SK-MEL-5 (cell line): ENCODE measurements around the gene CSRP1. TPM values are rescaled to one million over a fixed set of nuclear protein-coding genes. Genes with fewer than 3 reads are reported as not detected.

Experiments used
- DNase-seq: peaks from one replicate; pipeline ENCODE4 v3.0.0-alpha.2; 2016; ENCODE audit warnings: low read depth, low spot score
- in situ Hi-C: cut with HindIII; loops from 2 replicates; pipeline ENCODE4 v1.10.0; 2016; ENCODE audit warnings: low sequenced_read_pairs, high pct_unique_total_duplicates, low pct_unique_long_range_greater_than_20kb
- total RNA-seq: library from RNA; depleted of rRNA; stranded (reverse); fragments of >200 nt; shearing (Covaris generic); gene quantifications from 2 replicates; pipeline ENCODE4 v1.2.3, GENCODE V29; 2014

CSRP1 gene
- total RNA-seq, 1 experiment from 2014 or later, result 67.0 TPM

DNA sequence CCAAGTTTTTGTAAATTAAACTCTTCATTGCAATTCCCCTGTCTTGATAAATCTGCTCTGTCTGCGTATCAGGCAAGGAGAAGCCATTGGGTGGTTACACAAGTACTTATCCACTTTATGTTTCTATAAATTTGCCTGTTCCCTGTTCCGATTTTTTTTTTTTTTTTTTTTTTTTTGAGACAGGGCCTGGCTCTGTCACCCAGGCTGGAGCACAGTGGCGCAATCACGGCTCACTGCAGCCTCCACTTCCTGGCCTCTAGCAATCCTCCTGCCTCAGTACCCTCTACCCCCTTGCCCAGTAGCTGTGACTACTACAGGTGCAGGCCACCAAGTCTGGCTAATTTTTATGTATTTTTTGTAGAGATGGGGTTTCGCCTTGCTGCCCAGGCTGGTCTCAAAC lies 11.1 kb upstream of the CSRP1 start:
- no peak for DNase-seq
- in situ Hi-C loops, result no loop called here

DNA sequence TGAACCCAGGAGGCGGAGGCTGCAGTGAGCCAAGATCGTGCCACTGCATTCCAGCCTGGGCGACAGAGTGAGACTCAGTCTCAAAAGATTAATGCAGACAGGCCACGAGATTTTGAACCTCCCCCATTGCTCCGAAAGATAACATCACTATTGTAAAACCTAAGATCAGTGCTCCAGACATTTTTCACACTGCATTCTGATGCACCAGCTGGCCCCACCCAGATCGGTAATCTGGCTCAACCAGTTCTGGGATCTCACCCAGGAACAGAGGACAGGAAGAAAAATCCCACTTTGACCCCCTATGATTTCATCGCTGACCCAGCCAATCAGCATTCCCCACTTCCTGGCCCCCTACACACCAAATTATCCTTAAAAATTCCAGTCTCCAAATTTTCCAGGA lies 10.7 kb upstream of the CSRP1 start:
- in situ Hi-C loops, result no loop called here

DNA sequence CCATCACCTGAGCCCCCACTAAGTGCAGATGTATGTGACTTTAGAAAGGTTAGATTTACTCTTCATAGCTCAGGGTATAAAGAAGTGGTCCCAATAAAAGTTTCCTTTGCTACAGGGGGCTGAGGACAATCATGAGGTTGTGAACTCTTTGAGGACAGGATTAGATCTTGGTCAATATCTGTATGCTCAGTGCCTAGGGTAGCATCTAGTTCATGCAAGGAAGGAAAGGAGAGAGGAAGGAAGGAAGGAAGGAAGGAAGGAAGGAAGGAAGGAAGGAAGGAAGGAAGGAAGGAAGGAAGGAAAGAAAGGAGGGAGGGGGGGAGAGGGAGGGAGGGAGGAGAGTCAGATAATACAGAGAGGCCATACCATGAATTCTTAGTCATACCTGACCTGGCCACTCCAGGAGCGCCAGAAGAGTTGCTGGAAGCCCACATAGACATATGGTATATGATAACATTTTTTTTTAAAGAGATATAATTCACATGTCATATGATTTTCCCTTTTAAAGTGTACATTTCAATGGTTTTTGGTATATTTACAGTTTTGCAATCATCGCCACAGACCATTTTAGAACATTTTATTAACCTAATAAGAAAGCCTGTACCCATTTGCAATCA lies 9.7 kb upstream of the CSRP1 start:
- no peak for DNase-seq
- in situ Hi-C loops, result no loop called here

More for the DNA sequence above, 10.7 kb upstream of the CSRP1 start:
- DNase-seq, result no peak

GRCh38 chr1:201515895-201516294 lies 9.0 kb upstream of the CSRP1 start:
- DNase-seq, result no peak
- in situ Hi-C loops, result no loop called here

DNA sequence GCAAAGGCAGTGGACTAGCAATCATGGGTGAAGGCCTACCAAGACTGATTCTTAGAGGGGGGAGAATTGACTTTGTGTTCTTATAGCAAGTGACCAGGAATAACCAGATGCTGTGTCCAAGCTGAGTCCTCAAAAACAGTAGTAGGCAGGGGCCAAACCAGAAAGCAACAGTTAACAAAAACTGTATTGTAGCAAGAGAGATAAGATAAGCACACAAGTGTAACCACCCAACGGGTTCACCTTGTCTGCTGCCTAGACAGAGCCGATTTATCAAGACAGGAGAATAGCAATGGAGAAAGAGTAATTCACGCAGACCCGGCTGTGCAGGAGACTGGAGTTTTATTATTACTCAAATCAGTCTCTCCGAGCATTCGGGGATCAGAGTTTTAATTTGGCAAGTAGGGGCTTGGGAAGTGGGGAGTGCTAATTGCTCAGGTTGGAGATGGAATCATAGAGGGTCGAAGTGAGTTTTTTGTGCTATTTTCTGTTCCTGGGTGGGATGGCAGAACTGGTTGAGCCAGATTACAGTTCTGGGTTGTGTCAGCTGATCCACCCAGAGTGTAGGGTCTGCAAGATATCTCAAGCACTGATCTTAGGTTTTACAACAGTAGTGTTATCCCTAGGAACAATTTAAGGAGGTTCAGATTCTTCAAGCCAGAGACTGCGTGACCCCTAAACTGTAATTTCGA lies 8.3 kb upstream of the CSRP1 start:
- DNase-seq, result no peak
- in situ Hi-C loops, result no loop called here

DNA sequence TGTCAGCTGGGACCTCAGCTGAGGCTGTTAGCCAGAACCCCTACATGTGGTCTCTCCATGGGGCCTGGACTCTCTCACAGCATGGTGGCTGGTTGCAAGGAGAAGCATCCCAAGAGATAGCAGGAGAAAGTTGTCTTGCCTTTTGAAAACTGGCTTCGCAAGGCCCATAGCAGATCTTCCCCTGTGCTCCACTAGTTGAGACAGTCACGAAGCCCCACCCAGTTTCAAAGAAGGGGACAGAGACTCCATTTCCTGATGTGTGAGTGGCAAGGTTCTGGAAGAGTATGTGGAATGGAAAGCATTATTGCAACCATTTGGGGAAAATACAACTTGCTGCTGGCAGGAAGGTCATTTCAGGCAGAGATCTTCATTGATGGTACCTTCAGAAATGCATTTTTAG lies 7.5 kb upstream of the CSRP1 start:
- in situ Hi-C loops, result no loop called here
- no peak for DNase-seq

DNA sequence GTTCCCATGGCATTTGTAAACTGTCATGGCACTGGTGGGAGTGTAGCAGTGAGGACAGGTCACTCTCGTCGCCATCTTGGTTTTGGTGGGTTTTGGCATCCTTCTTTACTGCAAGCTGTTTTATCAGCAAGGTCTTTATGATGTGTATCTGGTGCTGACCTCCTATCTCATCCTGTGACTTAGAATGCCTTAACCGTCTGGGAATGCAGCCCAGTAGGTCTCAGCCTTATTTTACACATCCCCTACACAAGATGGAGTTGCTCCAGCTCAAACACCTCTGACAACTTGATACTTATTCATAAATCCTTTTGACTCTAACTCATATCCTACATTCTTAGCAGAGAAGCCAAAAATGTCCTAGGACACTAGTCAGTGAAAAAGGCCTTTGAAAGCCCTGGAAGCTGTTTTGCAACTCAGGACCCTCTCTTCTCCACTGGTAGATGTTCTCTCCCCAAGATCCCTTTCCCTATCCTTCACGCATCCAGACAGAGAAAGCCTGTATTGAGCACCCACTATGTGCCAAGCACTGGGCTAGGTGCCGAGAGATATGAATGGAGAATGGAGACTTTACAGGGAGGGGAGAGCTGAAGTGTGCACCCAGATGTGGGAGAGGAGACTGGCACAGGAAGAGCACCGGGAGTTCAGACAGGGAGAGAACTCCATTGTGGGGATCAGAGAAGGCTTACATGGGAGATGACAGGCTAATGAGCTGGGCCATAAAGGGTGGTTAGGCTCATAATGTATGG lies 6.7 kb upstream of the CSRP1 start:
- DNase-seq, result no peak
- in situ Hi-C loops, result no loop called here

DNA sequence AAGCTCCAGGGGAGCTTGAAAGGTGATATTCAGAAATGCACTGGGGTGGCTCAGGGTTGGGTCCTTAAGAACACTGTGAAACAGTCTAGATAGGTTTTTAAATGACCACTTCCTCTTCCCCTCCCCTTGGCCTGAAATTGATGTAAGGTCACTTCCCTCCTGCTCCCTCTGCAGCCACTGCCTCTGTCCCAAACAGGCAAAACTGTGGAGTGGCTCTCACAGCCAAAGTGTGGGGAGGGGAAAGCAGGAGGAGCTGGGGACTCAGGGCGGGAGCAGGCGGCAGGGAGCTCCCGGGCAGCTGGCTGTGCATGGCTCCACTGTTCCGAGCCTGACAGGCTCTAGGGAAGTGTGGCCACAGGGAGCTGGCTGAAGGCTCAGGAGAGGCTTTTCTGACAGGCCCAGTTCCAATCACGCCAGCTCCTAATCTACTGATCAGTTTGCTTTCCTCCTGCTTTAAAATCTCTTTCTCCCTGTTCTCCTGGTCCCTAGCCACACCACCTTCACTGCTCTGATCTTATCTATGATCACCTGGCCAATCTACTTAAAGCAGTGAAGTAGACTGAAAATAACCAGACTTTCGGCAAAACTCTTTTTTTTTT lies 5.1 kb upstream of the CSRP1 start:
- in situ Hi-C loops, result no loop called here

GRCh38 chr1:201511396-201511940 lies 4.5 kb upstream of the CSRP1 start:
- no peak for DNase-seq
- in situ Hi-C loops, result no loop called here

More for the DNA sequence above, 5.1 kb upstream of the CSRP1 start:
- no peak for DNase-seq

DNA sequence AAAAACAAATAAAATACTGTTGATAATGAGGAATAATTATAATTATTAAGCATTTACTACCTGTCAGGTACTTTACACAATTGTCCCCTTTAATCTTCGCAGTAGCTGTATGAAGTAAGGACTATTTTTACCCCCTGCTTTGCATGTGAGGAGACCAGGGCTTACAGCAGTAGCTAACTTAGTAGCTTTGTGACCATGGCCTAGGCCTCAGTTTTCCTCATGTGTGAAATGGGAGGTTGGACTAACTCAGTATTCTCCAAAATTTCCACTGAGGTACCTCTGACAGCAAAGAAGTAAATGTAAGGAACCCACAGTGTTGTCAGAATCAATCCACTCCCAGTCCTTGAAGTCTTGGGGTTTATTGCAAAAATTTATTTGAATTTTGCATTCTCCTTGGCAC lies 3.8 kb upstream of the CSRP1 start:
- in situ Hi-C loops, result no loop called here
- no peak for DNase-seq

DNA sequence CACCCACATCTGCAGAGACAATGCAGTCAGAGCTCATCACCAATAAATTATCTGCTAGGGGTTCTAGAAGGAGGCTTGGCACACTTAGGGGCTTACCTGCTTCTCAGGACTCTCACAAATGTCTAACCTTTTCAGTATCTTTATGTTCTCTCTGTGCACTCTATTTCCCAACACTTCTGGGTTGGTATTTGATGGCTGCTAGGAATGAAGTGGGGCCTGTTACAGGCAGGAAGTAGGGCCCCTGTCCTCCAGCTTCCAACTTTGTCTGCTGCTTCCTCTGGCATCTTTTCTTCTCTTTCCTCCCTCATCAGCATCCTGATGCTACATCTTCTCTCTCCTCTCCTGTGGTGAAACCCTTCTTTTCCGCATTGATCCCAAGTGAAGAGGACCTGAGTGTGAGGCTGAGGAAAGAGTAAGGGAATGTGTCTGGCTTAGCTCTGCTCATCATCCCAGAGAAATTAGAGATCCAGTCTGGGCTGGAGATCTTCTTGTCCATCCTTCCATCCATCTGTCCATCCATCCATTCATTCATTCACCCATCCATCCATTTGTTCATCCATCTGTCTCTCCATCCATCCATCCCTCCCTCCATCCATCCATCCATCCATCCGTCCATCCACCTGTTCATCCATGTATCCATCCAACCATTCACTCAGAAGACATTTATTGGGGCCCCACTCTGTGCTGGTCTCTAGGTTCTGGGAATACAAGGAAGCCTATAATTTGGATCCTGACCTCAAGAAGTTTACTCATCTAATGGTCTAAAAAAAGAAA lies 2.9 kb upstream of the CSRP1 start:
- in situ Hi-C loops, result no loop called here
- no peak for DNase-seq

DNA sequence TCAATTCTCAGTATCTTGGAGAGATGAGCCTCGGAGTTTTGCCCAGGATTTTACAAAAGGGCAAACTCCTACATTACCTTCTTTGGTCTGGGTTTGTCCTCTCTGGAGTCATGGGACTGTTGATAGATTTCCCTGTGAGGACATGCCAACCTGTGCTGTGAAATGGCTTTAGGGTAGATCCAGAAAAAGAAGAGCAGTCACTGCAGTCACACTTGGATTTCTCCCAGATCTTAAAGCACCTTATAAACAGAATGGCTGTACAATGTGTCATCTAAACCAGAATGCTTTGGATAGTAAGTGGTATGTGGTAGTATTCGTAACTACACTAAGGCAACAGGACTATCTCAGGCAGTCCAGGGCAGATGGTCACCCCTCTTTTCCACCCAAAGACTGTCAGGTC lies 1.9 kb upstream of the CSRP1 start:
- no peak for DNase-seq
- in situ Hi-C loops, result no loop called here

- in situ Hi-C loops, result no loop called here
- DNase-seq, result no peak
These were observed 395 bp upstream of the CSRP1 start for GRCh38 chr1:201507360-201507675.

DNA sequence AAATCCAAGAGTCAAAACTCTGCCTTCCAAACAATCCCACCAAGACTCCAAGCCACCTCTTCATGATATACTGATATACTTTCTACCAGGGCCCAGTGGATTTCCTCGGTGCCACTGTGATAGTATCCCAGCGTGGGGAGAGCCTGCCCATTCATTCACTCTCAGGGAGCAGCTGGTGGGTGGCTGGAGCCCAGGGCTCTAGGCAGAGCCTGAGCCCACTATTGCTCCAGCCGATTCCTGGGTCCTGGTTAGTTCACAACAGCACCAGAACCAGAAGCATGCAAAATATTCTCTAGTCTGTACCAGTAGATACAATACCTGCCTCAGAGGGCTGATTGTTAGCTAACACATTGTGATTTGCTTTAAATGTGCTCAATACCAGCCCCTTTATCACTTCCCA lies 831 bp downstream of the CSRP1 start:
- in situ Hi-C loops, result no loop called here

DNA sequence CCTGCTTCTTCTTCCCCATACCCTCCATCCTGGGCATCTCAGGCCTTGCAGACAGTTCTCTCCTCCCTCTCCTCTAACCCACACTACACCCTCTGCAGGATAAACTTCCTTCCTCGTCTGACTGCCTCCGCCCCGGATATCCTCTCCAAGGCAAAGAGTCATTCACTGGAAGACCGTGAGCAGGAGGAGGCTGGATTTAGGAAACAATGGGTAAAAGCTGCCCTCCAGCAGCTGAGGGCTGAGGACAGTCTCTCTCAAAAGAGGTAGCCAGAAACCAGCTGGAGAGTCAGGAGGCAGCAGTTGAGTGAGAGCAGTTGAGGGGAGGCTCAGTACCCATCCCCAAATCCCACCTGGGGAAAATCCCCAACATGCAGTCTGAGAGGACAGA lies 1.4 kb downstream of the CSRP1 start:
- in situ Hi-C loops, result no loop called here
- DNase-seq, result peak; percentile 58

More for the DNA sequence above, 831 bp downstream of the CSRP1 start:
- no peak for DNase-seq

GRCh38 chr1:201504799-201505502 lies 2.0 kb downstream of the CSRP1 start:
- in situ Hi-C loops, result no loop called here
- DNase-seq, result no peak

GRCh38 chr1:201504179-201504631 lies 2.7 kb downstream of the CSRP1 start:
- DNase-seq, result no peak
- in situ Hi-C loops, result no loop called here
